Tibial artery (tissue), 4 donors: Measurements from ENCODE around the gene ARHGAP11A.

Experiments
- DNase-seq, 2 donors: peaks; one replicate each; pipeline ENCODE4 v3.0.0-alpha.2; 2019
- H3K27ac ChIP-seq, 2 donors: fragments of 200-600 bp; sonication (generic) in 1 of 2; 1 replicate in 1 of 2; 2 replicates in 1 of 2; pipeline ENCODE4 v1.5.1; 2018 to 2019; ENCODE audit warnings: mild to moderate bottlenecking in 1 of 2
- H3K27me3 ChIP-seq, 2 donors: fragments of 200-600 bp; sonication (generic) in 1 of 2; one replicate each; pipeline versions ENCODE4 v1.5.1 to v1.6.0; 2016 to 2019
- H3K36me3 ChIP-seq, 3 donors: fragments of 200-600 bp; sonication (generic) in 2 of 3; one replicate each; pipeline ENCODE4 v1.5.1; 2016 to 2019; ENCODE audit warnings: mild to moderate bottlenecking in 2 of 3
- H3K4me1 ChIP-seq, 4 donors: fragments of 200-600 bp; sonication (generic) in 2 of 4; 1 replicate in 3 of 4; 2 replicates in 1 of 4; pipeline ENCODE4 v1.5.1; 2016 to 2019
- H3K4me3 ChIP-seq, 2 donors: fragments of 200-600 bp; sonication (generic) in 1 of 2; 1 replicate in 1 of 2; 2 replicates in 1 of 2; pipeline ENCODE4 v1.5.1; 2018 to 2019; ENCODE audit warnings: mild to moderate bottlenecking in 2 of 2
- H3K9me3 ChIP-seq, 3 donors: fragments of 200-600 bp; sonication (generic) in 1 of 3; one replicate each; pipeline ENCODE4 v1.5.1; 2016 to 2019
- intact Hi-C: fragments of 100-400 bp; cut with DNase I; formaldehyde crosslinking; loops from one replicate; pipeline ENCODE4 v1.15.0; 2023; ENCODE audit warnings: low total_unique reads
- TF ChIP-seq, protein P1 (sequence below), 2 experiments: fragments of 200-600 bp in 1 of 2; fragments of 450-650 bp in 1 of 2; IDR thresholded peaks; one replicate each; pipeline ENCODE4 v1.5.1; 2017 to 2019; ENCODE audit warnings: antibody characterized with exemption in 2 of 2, mild to moderate bottlenecking in 1 of 2, moderate library complexity in 1 of 2

The ARHGAP11A gene

DNA sequence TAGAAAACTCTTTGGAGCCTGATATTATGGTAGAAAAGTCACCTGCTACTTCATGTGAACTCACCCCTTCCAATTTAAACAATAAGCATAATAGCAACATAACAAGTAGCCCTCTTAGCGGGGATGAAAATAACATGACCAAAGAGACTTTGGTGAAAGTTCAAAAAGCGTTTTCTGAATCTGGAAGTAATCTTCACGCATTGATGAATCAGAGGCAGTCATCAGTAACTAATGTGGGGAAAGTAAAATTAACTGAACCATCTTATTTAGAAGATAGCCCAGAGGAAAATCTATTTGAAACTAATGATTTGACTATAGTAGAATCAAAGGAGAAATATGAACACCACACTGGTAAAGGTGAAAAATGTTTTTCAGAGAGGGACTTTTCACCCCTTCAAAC is 21.1 kb downstream of the ARHGAP11A start:
- Histone ChIP-seq H3K27me3 (no peaks in the 10 kb centered on the region), H3K36me3 (no peaks in the 10 kb centered on the region), H3K9me3 (no peaks in the 10 kb centered on the region), H3K4me3 (no peak overlapping the region), H3K4me1 (peaks cover 0 to under 1% (median under 1%) of the 10 kb centered on the region in 4 donors), H3K27ac (no peak overlapping the region)
- no peak for DNase-seq
- TF ChIP-seq, protein P1, sequence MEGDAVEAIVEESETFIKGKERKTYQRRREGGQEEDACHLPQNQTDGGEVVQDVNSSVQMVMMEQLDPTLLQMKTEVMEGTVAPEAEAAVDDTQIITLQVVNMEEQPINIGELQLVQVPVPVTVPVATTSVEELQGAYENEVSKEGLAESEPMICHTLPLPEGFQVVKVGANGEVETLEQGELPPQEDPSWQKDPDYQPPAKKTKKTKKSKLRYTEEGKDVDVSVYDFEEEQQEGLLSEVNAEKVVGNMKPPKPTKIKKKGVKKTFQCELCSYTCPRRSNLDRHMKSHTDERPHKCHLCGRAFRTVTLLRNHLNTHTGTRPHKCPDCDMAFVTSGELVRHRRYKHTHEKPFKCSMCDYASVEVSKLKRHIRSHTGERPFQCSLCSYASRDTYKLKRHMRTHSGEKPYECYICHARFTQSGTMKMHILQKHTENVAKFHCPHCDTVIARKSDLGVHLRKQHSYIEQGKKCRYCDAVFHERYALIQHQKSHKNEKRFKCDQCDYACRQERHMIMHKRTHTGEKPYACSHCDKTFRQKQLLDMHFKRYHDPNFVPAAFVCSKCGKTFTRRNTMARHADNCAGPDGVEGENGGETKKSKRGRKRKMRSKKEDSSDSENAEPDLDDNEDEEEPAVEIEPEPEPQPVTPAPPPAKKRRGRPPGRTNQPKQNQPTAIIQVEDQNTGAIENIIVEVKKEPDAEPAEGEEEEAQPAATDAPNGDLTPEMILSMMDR (IDR thresholded peaks at IDR 0.05): no peak
- intact Hi-C loops: no loop called here

DNA sequence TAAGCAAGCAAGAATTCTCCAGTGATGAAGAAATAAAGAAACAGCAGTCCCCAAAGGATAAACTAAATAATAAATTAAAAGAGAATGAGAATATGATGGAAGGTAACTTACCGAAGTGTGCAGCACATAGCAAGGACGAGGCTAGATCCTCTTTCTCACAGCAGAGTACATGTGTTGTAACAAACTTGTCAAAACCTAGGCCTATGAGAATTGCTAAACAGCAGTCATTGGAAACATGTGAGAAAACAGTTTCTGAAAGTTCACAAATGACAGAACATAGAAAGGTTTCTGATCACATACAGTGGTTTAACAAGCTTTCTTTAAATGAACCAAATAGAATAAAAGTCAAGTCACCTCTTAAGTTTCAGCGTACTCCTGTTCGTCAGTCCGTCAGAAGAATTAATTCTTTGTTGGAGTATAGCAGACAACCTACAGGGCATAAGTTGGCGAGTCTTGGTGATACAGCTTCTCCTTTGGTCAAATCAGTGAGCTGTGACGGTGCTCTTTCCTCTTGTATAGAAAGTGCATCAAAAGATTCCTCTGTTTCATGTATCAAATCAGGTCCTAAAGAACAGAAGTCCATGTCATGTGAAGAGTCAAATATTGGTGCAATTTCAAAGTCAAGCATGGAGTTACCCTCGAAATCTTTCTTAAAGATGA is 21.7 kb downstream of the ARHGAP11A start:
- Histone ChIP-seq H3K4me1 (peaks cover 0 to 4% (median 2%) of the 10 kb centered on the region in 4 donors), H3K9me3 (no peaks in the 10 kb centered on the region), H3K36me3 (no peaks in the 10 kb centered on the region), H3K27ac (no peak overlapping the region), H3K27me3 (peaks cover 0 to 3% of the 10 kb centered on the region in 2 donors), H3K4me3 (no peak overlapping the region)
- TF ChIP-seq, protein P1 (IDR thresholded peaks at IDR 0.05): no peak
- DNase-seq: no peak
- intact Hi-C loops: no loop called here

DNA sequence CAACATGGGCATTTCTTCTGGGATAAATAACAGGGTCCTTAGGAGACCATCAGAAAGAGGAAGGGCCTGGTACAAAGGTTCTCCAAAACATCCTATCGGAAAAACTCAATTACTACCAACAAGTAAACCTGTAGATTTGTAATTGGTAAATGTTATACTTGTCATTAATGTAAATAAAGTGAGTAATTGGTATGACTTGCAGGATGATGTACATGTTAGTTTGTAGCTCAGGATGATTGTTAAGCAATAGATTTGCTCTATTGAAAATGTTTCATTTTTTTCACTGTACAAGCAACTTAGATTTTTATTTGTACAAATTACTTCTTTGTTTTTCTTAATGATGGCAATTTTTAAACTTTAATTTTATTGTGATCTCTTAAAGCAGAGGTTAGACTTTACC is 22.4 kb downstream of the ARHGAP11A start:
- H3K4me3 ChIP-seq: no peak overlapping the region
- intact Hi-C loops: no loop called here
- H3K36me3 ChIP-seq: no peaks in the 10 kb centered on the region
- DNase-seq: no peak
- H3K9me3 ChIP-seq: no peaks in the 10 kb centered on the region
- peaks cover 0 to 4% (median 2%) of the 10 kb centered on the region in 4 donors for H3K4me1 ChIP-seq
- H3K27me3 ChIP-seq: peaks cover 0 to 5% of the 10 kb centered on the region in 2 donors
- TF ChIP-seq, protein P1 (IDR thresholded peaks at IDR 0.05): no peak
- no peak overlapping the region for H3K27ac ChIP-seq

DNA sequence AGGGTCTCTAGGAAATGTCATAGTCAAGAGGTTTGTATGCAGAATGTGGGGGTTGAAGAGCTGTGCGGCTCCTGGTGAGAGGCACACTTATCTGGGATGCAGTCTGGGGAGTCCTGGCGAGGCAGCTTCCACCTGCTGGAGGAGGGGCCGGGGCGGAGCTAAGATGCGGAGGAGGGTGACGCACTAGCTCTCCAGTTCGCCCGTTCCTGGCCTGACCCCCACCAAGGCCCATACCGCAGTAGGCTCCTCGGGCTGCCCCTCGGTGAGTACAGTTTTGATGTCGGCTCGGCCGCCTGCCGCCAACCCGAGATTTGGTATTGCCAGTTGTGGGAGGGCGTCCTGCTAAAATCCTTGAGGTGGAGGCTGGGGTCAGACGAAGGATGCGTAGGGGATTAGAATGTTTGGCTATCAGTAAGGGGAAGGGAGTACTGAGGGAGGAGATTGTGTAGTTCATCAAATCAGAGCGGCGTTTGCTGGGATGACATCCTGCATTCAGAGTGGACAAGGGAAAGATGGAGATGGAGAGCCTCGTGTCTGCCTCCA is 26.3 kb downstream of the ARHGAP11A start, which contains the start of gene SCG5:
TSS of gene SCG5 (plus strand) at position 194 of the 543 bp plus-strand sequence. CDS start 1,883 bp downstream, outside the sequence.
- TF ChIP-seq, protein P1 (IDR thresholded peaks at IDR 0.05): no peak
- no peak for DNase-seq
- peaks cover 0 to 7% of the 10 kb centered on the region in 2 donors for H3K27me3 ChIP-seq
- peak within 1 kb of the TSS in 1 of 2 donors; percentile 33 for H3K4me3 ChIP-seq
- H3K27ac ChIP-seq: no peak within 1 kb of the TSS
- H3K4me1 ChIP-seq: peaks cover 0 to 4% (median 2%) of the 10 kb centered on the region in 4 donors
- intact Hi-C loops: no loop called here
- no peaks in the 10 kb centered on the region for H3K36me3 ChIP-seq
- H3K9me3 ChIP-seq: no peaks in the 10 kb centered on the region

DNA sequence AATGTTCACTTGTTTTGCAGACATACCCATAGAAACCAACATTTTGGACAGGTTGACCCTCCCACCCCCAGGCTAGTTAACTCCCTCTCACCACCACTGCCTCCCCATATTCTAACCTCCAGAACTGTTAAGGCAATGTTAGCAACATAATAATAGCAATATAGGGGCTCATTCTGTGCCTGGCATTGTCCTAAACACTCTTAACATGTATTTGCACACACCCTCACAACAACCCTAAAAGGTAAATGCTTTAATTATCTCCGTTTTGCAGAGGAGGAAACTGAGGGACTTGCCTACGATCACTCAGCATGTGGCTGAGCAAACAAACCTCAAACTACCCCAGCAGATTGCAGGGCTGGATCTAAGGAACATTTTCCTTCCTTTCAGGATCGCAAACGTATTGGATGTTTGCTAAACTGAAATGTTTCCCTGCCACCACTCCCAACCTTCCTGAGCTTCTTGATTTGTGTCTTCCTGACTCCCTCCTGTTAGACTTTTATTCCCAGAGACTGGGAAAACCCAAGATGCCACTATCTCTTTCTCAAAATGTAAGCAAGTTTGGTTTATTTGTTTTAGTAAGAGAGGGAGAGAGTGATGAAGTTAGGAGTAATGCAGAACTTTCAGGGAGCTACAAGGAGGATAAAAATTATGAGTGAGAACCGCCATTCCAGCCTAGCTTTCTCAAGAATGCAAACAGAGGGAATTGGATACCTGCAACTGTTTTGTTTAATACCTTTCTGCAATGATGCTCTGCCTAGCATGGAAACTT is 27.5 kb downstream of the ARHGAP11A start:
- H3K36me3 ChIP-seq: no peaks in the 10 kb centered on the region
- H3K4me1 ChIP-seq: peaks cover 0 to 4% (median 2%) of the 10 kb centered on the region in 4 donors
- TF ChIP-seq, protein P1 (IDR thresholded peaks at IDR 0.05): no peak
- H3K27ac ChIP-seq: no peak overlapping the region
- H3K27me3 ChIP-seq: peaks cover 0 to 7% of the 10 kb centered on the region in 2 donors
- intact Hi-C loops: no loop called here
- no peak overlapping the region for H3K4me3 ChIP-seq
- no peak for DNase-seq
- H3K9me3 ChIP-seq: no peaks in the 10 kb centered on the region
